PC-9 (cell line): Measurements from ENCODE around the gene ARHGAP32. TPM values are rescaled to one million over a fixed set of nuclear protein-coding genes. Genes with fewer than 3 reads are reported as not detected.

Source experiments
- BruUV-seq: library from RNA; stranded (reverse); fragments of 400-500 nt; replicated peaks from 2 replicates; lab custom pipeline; 2021; lab: Mats Ljungman, UMichigan
- CTCF ChIA-PET: fragments of 300-600 bp; sonication (Branson Sonifier 250); formaldehyde crosslinking; loops from one replicate; lab custom pipeline; 2022; ENCODE audit warnings: antibody characterized with exemption; lab: Charles Lee
- POLR2A ChIA-PET: fragments of 300-600 bp; sonication (Branson Sonifier 250); formaldehyde crosslinking; loops from one replicate; lab custom pipeline; 2022; ENCODE audit warnings: antibody characterized with exemption; ENCODE audit not compliant: unreplicated experiment; lab: Charles Lee
- DNase-seq, 2 experiments: peaks; one replicate each; pipeline versions ENCODE4 v3.0.0 to v3.0.0-alpha.2; 2015 to 2022; ENCODE audit warnings: mixed read lengths in 1 of 2
- H2AFZ ChIP-seq: fragments of 200-600 bp; sonication (generic); 2 replicates; pipeline ENCODE4 v1.8.1; 2017; ENCODE audit warnings: antibody characterized with exemption
- H3F3A ChIP-seq: fragments of 200-600 bp; sonication (generic); 2 replicates; pipeline ENCODE4 v1.8.1; 2017; ENCODE audit warnings: antibody characterized with exemption, mild to moderate bottlenecking, low read depth; ENCODE audit not compliant: insufficient read depth
- H3K27ac ChIP-seq: fragments of 200-600 bp; sonication (generic); 2 replicates; pipeline ENCODE4 v1.6.1; 2016; ENCODE audit warnings: mixed run types
- H3K27me3 ChIP-seq: fragments of 200-600 bp; sonication (generic); 2 replicates; pipeline ENCODE4 v1.6.1; 2016; ENCODE audit warnings: low read depth, mixed run types; ENCODE audit not compliant: insufficient read depth
- H3K36me3 ChIP-seq: fragments of 200-600 bp; sonication (generic); 2 replicates; pipeline ENCODE4 v1.6.1; 2016; ENCODE audit warnings: low read depth, mixed run types
- H3K4me1 ChIP-seq: fragments of 200-600 bp; sonication (generic); replicated peaks from 2 replicates; pipeline ENCODE4 v1.6.1; 2016; ENCODE audit warnings: mixed run types; ENCODE audit not compliant: insufficient read depth
- H3K4me2 ChIP-seq: fragments of 200-600 bp; sonication (generic); 2 replicates; pipeline ENCODE4 v1.6.1; 2017; ENCODE audit warnings: mixed run types
- H3K4me3 ChIP-seq: fragments of 200-600 bp; sonication (generic); 2 replicates; pipeline ENCODE4 v1.6.1; 2016; ENCODE audit warnings: mixed run types
- H3K79me2 ChIP-seq: fragments of 200-600 bp; sonication (generic); 2 replicates; pipeline ENCODE4 v1.6.1; 2017; ENCODE audit warnings: low read depth, mixed run types
- H3K9me2 ChIP-seq: fragments of 200-600 bp; sonication (generic); 2 replicates; pipeline ENCODE4 v1.8.1; 2017; ENCODE audit warnings: mild to moderate bottlenecking; ENCODE audit not compliant: insufficient read depth
- H3K9me3 ChIP-seq: fragments of 200-600 bp; sonication (generic); 2 replicates; pipeline ENCODE4 v1.8.1; 2016; ENCODE audit warnings: low read depth; ENCODE audit not compliant: insufficient read depth
- H4K20me1 ChIP-seq: fragments of 200-600 bp; sonication (generic); 2 replicates; pipeline ENCODE4 v1.8.1; 2017; ENCODE audit not compliant: insufficient read depth
- EZH2 ChIP-seq: fragments of 200-600 bp; sonication (generic); IDR thresholded peaks from 2 replicates; pipeline ENCODE4 v1.8.0; 2017; ENCODE audit warnings: antibody characterized with exemption, low read depth
- intact Hi-C: fragments of 100-400 bp; cut with micrococcal nuclease; formaldehyde crosslinking; loops from one replicate; pipeline ENCODE4 v1.10.0; 2022; ENCODE audit not compliant: unreplicated experiment
- total RNA-seq: library from RNA; stranded (reverse); gene quantifications from 2 replicates; pipeline ENCODE4 v1.2.3, GENCODE V29; 2021
- TF ChIP-seq, protein P1 (sequence below): fragments of 200-600 bp; sonication (generic); conservative IDR thresholded peaks from 2 replicates; pipeline ENCODE4 v1.6.1; 2017; ENCODE audit warnings: mixed run types, antibody characterized with exemption, mild to moderate bottlenecking, moderate library complexity

Gene ARHGAP32
- total RNA-seq, 1 experiment from 2014 or later, result 35.1 TPM

DNA sequence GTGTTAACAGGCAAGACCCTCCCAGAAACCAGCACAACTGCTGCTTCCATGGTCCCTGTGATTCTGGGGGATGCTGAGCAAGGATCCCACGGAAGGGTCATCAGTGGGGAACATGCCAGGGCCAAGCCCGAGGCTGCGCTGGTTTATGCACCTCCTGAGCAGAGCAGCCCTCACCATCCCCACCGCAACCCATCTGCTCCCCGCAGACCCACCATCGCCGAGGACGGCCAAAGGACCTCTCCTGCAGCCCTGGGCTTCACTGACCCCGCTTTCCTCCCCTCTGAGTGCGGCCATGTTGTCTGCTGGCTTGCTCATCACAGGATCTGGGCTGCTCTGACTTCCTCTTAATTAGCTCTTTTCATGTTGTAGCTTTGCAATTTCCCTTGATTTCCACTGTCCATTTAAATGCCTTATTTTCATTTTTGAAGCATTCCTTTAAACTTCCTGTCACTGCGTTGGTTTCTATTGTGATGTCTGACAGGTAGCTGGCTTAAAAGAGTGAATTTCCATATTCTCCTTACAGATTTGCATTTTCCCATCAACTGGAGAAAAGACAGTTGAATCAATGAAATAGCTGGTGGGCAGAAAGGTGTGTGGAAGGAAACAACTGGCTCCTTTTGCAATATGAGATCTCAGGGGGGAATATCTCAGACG lies 264.3 kb downstream of the ARHGAP32 start:
- Histone ChIP-seq H3F3A (no peaks in the 10 kb centered on the region), H3K4me2 (no peak overlapping the region), H3K36me3 (no peaks in the 10 kb centered on the region), H3K4me1 (no peaks in the 10 kb centered on the region), H3K9me3 (no peaks in the 10 kb centered on the region), H3K27ac (no peak overlapping the region), H4K20me1 (no peaks in the 10 kb centered on the region), H3K27me3 (peaks cover 57% of the 10 kb centered on the region), H3K9me2 (no peaks in the 10 kb centered on the region), H3K79me2 (no peaks in the 10 kb centered on the region), H2AFZ (no peak overlapping the region), H3K4me3 (no peak overlapping the region)
- BruUV-seq, result no TSS peak
- TF ChIP-seq, protein P1, sequence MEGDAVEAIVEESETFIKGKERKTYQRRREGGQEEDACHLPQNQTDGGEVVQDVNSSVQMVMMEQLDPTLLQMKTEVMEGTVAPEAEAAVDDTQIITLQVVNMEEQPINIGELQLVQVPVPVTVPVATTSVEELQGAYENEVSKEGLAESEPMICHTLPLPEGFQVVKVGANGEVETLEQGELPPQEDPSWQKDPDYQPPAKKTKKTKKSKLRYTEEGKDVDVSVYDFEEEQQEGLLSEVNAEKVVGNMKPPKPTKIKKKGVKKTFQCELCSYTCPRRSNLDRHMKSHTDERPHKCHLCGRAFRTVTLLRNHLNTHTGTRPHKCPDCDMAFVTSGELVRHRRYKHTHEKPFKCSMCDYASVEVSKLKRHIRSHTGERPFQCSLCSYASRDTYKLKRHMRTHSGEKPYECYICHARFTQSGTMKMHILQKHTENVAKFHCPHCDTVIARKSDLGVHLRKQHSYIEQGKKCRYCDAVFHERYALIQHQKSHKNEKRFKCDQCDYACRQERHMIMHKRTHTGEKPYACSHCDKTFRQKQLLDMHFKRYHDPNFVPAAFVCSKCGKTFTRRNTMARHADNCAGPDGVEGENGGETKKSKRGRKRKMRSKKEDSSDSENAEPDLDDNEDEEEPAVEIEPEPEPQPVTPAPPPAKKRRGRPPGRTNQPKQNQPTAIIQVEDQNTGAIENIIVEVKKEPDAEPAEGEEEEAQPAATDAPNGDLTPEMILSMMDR, result no peak
- TF ChIP-seq EZH2, result no peak
- intact Hi-C loops, result no loop called here
- no peak for DNase-seq
- CTCF ChIA-PET, result no interaction called here
- POLR2A ChIA-PET, result interaction anchor here (0.6 kb wide), 1 partner anchor 18 kb away, joined by 7 read pairs; no protein-coding TSS in a partner anchor

DNA sequence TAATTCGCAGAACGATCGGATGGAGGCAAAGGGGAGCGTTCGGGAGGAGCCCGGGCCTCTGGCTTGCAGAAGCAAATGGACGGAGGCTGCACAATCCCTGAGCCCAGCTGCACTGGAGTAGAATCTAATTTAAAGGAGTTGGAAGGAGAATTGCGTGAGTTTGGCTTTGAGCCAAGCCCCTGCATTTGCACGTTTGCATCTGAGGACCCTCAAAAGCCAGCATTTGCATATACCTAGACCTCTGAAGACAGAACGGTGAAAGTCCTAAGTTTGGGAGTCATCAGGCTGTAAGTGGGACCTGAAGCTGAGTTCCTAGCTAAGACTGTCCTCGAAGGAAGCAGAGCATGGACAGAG lies 265.0 kb downstream of the ARHGAP32 start:
- H3F3A ChIP-seq, result no peaks in the 10 kb centered on the region
- ChIA-PET CTCF (no interaction called here), POLR2A (no interaction called here)
- no peak for DNase-seq
- H3K27ac ChIP-seq, result no peak overlapping the region
- H3K4me3 ChIP-seq, result no peak overlapping the region
- no peaks in the 10 kb centered on the region for H3K36me3 ChIP-seq
- intact Hi-C loops, result no loop called here
- no peaks in the 10 kb centered on the region for H3K79me2 ChIP-seq
- H4K20me1 ChIP-seq, result no peaks in the 10 kb centered on the region
- TF ChIP-seq EZH2, result no peak
- TF ChIP-seq, protein P1, result no peak
- no peak overlapping the region for H2AFZ ChIP-seq
- H3K9me3 ChIP-seq, result no peaks in the 10 kb centered on the region
- H3K4me1 ChIP-seq, result no peaks in the 10 kb centered on the region
- no peaks in the 10 kb centered on the region for H3K9me2 ChIP-seq
- no peak overlapping the region for H3K4me2 ChIP-seq
- peaks cover 56% of the 10 kb centered on the region for H3K27me3 ChIP-seq
- no TSS peak for BruUV-seq

DNA sequence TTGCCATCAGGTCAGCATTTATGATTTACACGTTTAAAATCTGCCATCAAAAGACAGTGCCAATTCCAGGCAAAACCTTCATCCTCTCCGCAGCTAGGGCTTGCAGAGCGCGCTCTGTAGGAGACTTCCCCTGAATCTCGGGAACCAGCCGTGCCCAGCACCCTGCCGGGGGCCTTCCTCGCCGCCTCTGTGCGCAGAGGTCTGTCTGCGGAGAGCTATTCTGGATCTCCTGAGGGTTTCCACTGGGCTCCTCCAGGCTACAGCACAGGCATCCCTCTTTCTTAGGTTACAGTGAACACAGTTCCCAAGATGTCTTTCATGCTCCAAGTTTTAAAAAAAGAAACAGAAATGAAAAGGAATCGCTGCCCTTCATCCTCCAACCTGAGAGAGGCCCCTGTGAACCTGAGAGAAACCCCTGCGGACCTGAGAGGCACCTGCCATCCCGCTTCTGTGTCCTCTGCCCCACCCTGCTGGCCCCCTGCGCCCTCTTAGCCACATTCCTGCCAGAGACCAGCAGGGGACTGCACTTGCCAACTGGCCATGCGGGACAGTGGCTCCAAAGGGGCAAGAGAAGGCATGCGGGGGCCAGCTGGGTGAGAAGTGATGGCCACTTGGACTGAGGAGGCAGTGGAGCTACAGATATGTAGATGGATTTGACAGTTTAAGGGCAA lies 265.6 kb downstream of the ARHGAP32 start:
- no peak overlapping the region for H3K4me3 ChIP-seq
- BruUV-seq, result no TSS peak
- no peaks in the 10 kb centered on the region for H3K4me1 ChIP-seq
- no peak overlapping the region for H2AFZ ChIP-seq
- POLR2A ChIA-PET, result no interaction called here
- no peak overlapping the region for H3K4me2 ChIP-seq
- H3K9me3 ChIP-seq, result no peaks in the 10 kb centered on the region
- no peaks in the 10 kb centered on the region for H3K79me2 ChIP-seq
- no peak overlapping the region for H3K27ac ChIP-seq
- H3K27me3 ChIP-seq, result peaks cover 51% of the 10 kb centered on the region
- TF ChIP-seq EZH2, result no peak
- TF ChIP-seq, protein P1, result no peak
- no peaks in the 10 kb centered on the region for H3K36me3 ChIP-seq
- no peaks in the 10 kb centered on the region for H3F3A ChIP-seq
- no peaks in the 10 kb centered on the region for H3K9me2 ChIP-seq
- CTCF ChIA-PET, result interaction anchor here (0.7 kb wide), 1 partner anchor 9 kb away, joined by 8 read pairs; no protein-coding TSS in a partner anchor
- no peaks in the 10 kb centered on the region for H4K20me1 ChIP-seq
- intact Hi-C loops, result no loop called here
- DNase-seq, result no peak
